ENCODE results near the gene NUP210.

- TF ChIP-seq MAX (IDR thresholded peaks at IDR 0.05; ENCODE audit: low read depth), result no peak
- TF ChIP-seq POLR2AphosphoS5 (IDR thresholded peaks at IDR 0.05; ENCODE audit: low read depth, low read length), result no peak
- TF ChIP-seq TCF12 (IDR thresholded peaks at IDR 0.05), result no peak
- no peak for TF ChIP-seq IRF3 (IDR thresholded peaks at IDR 0.05; ENCODE audit: low read depth, low read length)
- no peak for TF ChIP-seq EP300 (IDR thresholded peaks at IDR 0.05; ENCODE audit: borderline replicate concordance in 1 of 2, low read depth in 1 of 2, low read length in 1 of 2)
- TF ChIP-seq CTCF (IDR thresholded peaks at IDR 0.05), result no peak
- no peak for TF ChIP-seq FOXM1 (IDR thresholded peaks at IDR 0.05; ENCODE audit: low read depth)
- no peak for TF ChIP-seq ELF1 (IDR thresholded peaks at IDR 0.05)
- TF ChIP-seq EZH2phosphoT487 (IDR thresholded peaks at IDR 0.05; ENCODE audit: borderline replicate concordance, low read depth), result no peak
- no peak for TF ChIP-seq JUND (IDR thresholded peaks at IDR 0.05)
- no peak for TF ChIP-seq GABPA (IDR thresholded peaks at IDR 0.05; ENCODE audit: low read depth)
- TF ChIP-seq SMC3 (IDR thresholded peaks at IDR 0.05; ENCODE audit: low read depth, low read length), result no peak
Measured at GRCh38 chr3:13388816-13389215, 31.3 kb downstream of the NUP210 start.

Data from SK-N-SH (cell line).